Neural cell (in vitro differentiated cells): ENCODE measurements around the gene SUN5. TPM values are rescaled to one million over a fixed set of nuclear protein-coding genes. Genes with fewer than 3 reads are reported as not detected.

Experiments used
- H2AFZ ChIP-seq: fragments of 200-600, 300-800 bp; sonication (generic), shearing (Covaris generic); 2 replicates; pipeline ENCODE4 v1.6.0; 2014; ENCODE audit warnings: low read depth, mild to moderate bottlenecking, antibody characterized with exemption, low read length, moderate library complexity
- H3F3A ChIP-seq: fragments of 200-600 bp; shearing (Covaris generic); 2 replicates; pipeline ENCODE4 v1.6.1; 2016; ENCODE audit warnings: mild to moderate bottlenecking, moderate library complexity, mixed read lengths, antibody characterized with exemption, low read length; ENCODE audit not compliant: insufficient read depth, poor library complexity, severe bottlenecking
- H3K27ac ChIP-seq: fragments of 200-600, 300-800 bp; sonication (generic), shearing (Covaris generic); 2 replicates; pipeline ENCODE4 v1.5.1; 2014; ENCODE audit warnings: mild to moderate bottlenecking, low read length, moderate library complexity
- H3K27me3 ChIP-seq: fragments of 300-800, 200-600 bp; sonication (generic), shearing (Covaris generic); 2 replicates; pipeline ENCODE4 v1.6.0; 2014; ENCODE audit warnings: mild to moderate bottlenecking, low read depth, low read length, moderate library complexity; ENCODE audit not compliant: insufficient read depth
- H3K36me3 ChIP-seq: fragments of 300-800, 200-600 bp; sonication (generic), shearing (Covaris generic); 2 replicates; pipeline ENCODE4 v1.5.1; 2014; ENCODE audit warnings: mild to moderate bottlenecking, antibody characterized with exemption, low read length, moderate library complexity; ENCODE audit not compliant: insufficient read depth
- H3K4me2 ChIP-seq: fragments of 300-800, 200-600 bp; sonication (generic), shearing (Covaris generic); 2 replicates; pipeline ENCODE4 v1.6.0; 2014; ENCODE audit warnings: mild to moderate bottlenecking, low read length
- H3K4me3 ChIP-seq: fragments of 300-800, 200-600 bp; sonication (generic), shearing (Covaris generic); 2 replicates; pipeline ENCODE4 v1.5.1; 2014; ENCODE audit warnings: mild to moderate bottlenecking, low read length, moderate library complexity
- H3K79me2 ChIP-seq: fragments of 200-600 bp; shearing (Covaris generic); replicated peaks from 2 replicates; pipeline ENCODE4 v1.6.0; 2014; ENCODE audit warnings: mild to moderate bottlenecking, low read length, moderate library complexity; ENCODE audit not compliant: insufficient read depth
- H3K9ac ChIP-seq: fragments of 300-800, 200-600 bp; sonication (generic), shearing (Covaris generic); 2 replicates; pipeline ENCODE4 v1.6.1; 2016; ENCODE audit warnings: mild to moderate bottlenecking, low read length, mixed read lengths
- H3K9me2 ChIP-seq: fragments of 200-600 bp; shearing (Covaris generic); 2 replicates; pipeline ENCODE4 v1.6.1; 2016; ENCODE audit warnings: mild to moderate bottlenecking, low read length, mixed read lengths; ENCODE audit not compliant: insufficient read depth
- H3K9me3 ChIP-seq: fragments of 200-600, 300-800 bp; sonication (generic), shearing (Covaris generic); 2 replicates; pipeline ENCODE4 v1.6.1; 2016; ENCODE audit warnings: mild to moderate bottlenecking, mixed run types, low read length, moderate library complexity, mixed read lengths
- H4K20me1 ChIP-seq: fragments of 200-600 bp; shearing (Covaris generic); 2 replicates; pipeline ENCODE4 v1.6.1; 2016; ENCODE audit warnings: mild to moderate bottlenecking, mixed run types; ENCODE audit not compliant: insufficient read depth
- CTCF ChIP-seq: fragments of 450-650 bp; IDR thresholded peaks from 2 replicates; pipeline ENCODE4 v1.5.1; 2014; ENCODE audit warnings: antibody characterized with exemption, mild to moderate bottlenecking, moderate library complexity; ENCODE audit not compliant: poor library complexity, severe bottlenecking
- EP300 ChIP-seq: fragments of 450-650 bp; conservative IDR thresholded peaks from 2 replicates; pipeline ENCODE4 v1.6.1; 2014; ENCODE audit warnings: antibody characterized with exemption, mild to moderate bottlenecking, moderate library complexity; ENCODE audit not compliant: poor library complexity, severe bottlenecking
- EZH2 ChIP-seq: fragments of 200-600, 300-800 bp; shearing (Covaris generic), sonication (generic); IDR thresholded peaks from 2 replicates; pipeline ENCODE4 v1.6.1; 2014; ENCODE audit warnings: antibody characterized with exemption, low read length, borderline replicate concordance, mild to moderate bottlenecking; ENCODE audit not compliant: insufficient read depth, poor library complexity, severe bottlenecking
- MXI1 ChIP-seq: fragments of 450-650 bp; conservative IDR thresholded peaks from 2 replicates; pipeline ENCODE4 v1.6.1; 2014; ENCODE audit warnings: antibody characterized with exemption, mild to moderate bottlenecking; ENCODE audit not compliant: poor library complexity, severe bottlenecking
- POLR2AphosphoS5 ChIP-seq: IDR thresholded peaks from 2 replicates; pipeline ENCODE4 v1.6.1; 2012
- RAD21 ChIP-seq: fragments of 450-650 bp; conservative IDR thresholded peaks from 2 replicates; pipeline ENCODE4 v1.6.1; 2014; ENCODE audit warnings: antibody characterized with exemption, mild to moderate bottlenecking, moderate library complexity
- REST ChIP-seq: IDR thresholded peaks from 2 replicates; pipeline ENCODE4 v1.6.1; 2012; ENCODE audit warnings: borderline replicate concordance
- SMC3 ChIP-seq: fragments of 450-650 bp; conservative IDR thresholded peaks from 2 replicates; pipeline ENCODE4 v1.6.1; 2014; ENCODE audit warnings: antibody characterized with exemption, mild to moderate bottlenecking, moderate library complexity; ENCODE audit not compliant: poor library complexity
- TAF1 ChIP-seq: IDR thresholded peaks from 2 replicates; pipeline ENCODE4 v1.6.1; 2012; ENCODE audit warnings: low read depth
- polyA plus RNA-seq: library from polyadenylated mRNA; depleted of rRNA; stranded (reverse); fragments of >200 nt; gene quantifications from 2 replicates; pipeline ENCODE4 v1.2.3, GENCODE V29; 2014

SUN5 gene
- polyA plus RNA-seq, 1 donor from 2014 or later: not detected

DNA sequence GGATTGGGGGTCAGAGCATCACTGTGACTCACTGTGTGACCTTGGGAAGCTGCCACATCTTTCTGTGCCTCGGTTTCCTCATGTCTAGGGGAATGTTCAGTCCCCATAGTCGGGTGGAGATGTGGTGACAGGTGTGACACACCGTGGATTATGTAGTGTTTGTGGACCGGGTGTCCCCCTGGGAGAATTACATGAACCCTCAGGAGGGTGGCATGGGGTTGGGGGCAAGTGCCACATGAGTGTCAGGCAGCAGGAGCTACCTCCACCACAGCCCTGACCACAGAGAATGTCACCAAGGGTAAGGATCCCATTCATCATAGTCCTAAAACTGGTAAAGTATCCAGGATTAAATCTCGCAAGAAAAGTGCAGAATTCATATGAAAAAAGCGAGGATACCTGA lies 23.2 kb downstream of the SUN5 start:
- Histone ChIP-seq H3F3A (no peaks in the 10 kb centered on the region), H3K36me3 (no peaks in the 10 kb centered on the region), H3K4me2 (no peak overlapping the region), H4K20me1 (no peaks in the 10 kb centered on the region), H3K9me3 (no peaks in the 10 kb centered on the region), H3K27ac (no peak overlapping the region), H2AFZ (no peak overlapping the region), H3K27me3 (no peaks in the 10 kb centered on the region), H3K79me2 (no peaks in the 10 kb centered on the region), H3K9ac (no peak overlapping the region), H3K9me2 (no peaks in the 10 kb centered on the region), H3K4me3 (no peak overlapping the region)
- TF ChIP-seq REST: no peak
- TF ChIP-seq POLR2AphosphoS5: no peak
- TF ChIP-seq EZH2: no peak
- no peak for TF ChIP-seq MXI1
- no peak for TF ChIP-seq EP300
- TF ChIP-seq SMC3: no peak
- no peak for TF ChIP-seq TAF1
- no peak for TF ChIP-seq RAD21
- no peak for TF ChIP-seq CTCF

- TF ChIP-seq MXI1: no peak
- no peak for TF ChIP-seq EP300
- TF ChIP-seq POLR2AphosphoS5: no peak
- TF ChIP-seq CTCF: no peak
- TF ChIP-seq REST: no peak
- no peak for TF ChIP-seq EZH2
- no peak for TF ChIP-seq RAD21
- no peak for TF ChIP-seq SMC3
- no peak for TF ChIP-seq TAF1
- H3K4me3 ChIP-seq: no peak overlapping the region
- H3K27ac ChIP-seq: no peak overlapping the region
- H3K36me3 ChIP-seq: no peaks in the 10 kb centered on the region
- no peaks in the 10 kb centered on the region for H3K9me2 ChIP-seq
- H3K79me2 ChIP-seq: no peaks in the 10 kb centered on the region
- no peak overlapping the region for H3K4me2 ChIP-seq
- no peak overlapping the region for H2AFZ ChIP-seq
- H3K27me3 ChIP-seq: no peaks in the 10 kb centered on the region
- no peak overlapping the region for H3K9ac ChIP-seq
- no peaks in the 10 kb centered on the region for H3F3A ChIP-seq
- no peaks in the 10 kb centered on the region for H4K20me1 ChIP-seq
- H3K9me3 ChIP-seq: no peaks in the 10 kb centered on the region
Observed at GRCh38 chr20:32980131-32980941, 23.9 kb downstream of the SUN5 start.
